Suprapubic skin (tissue), 4 donors: ENCODE measurements around the gene SYNPO2.

ENCODE experiments used
- POLR2A ChIP-seq, 2 donors: fragments of 450-650 bp; IDR thresholded peaks; one replicate each; pipeline ENCODE4 v1.6.1; 2017; ENCODE audit warnings: antibody characterized with exemption in 2 of 2, mild to moderate bottlenecking in 2 of 2, moderate library complexity in 2 of 2
- POLR2AphosphoS5 ChIP-seq, 3 donors: sonication (generic); formaldehyde crosslinking; IDR thresholded peaks; one replicate each; pipeline ENCODE4 v1.6.1; 2017; ENCODE audit warnings: antibody characterized with exemption in 3 of 3
- TF ChIP-seq, protein P1 (sequence below), 2 donors: fragments of 200-600 bp in 1 of 2; fragments of 450-650 bp in 1 of 2; sonication (generic) in 1 of 2; IDR thresholded peaks; one replicate each; pipeline ENCODE4 v1.5.1; 2016 to 2019; ENCODE audit warnings: antibody characterized with exemption in 2 of 2, mild to moderate bottlenecking in 1 of 2, moderate library complexity in 1 of 2

DNA sequence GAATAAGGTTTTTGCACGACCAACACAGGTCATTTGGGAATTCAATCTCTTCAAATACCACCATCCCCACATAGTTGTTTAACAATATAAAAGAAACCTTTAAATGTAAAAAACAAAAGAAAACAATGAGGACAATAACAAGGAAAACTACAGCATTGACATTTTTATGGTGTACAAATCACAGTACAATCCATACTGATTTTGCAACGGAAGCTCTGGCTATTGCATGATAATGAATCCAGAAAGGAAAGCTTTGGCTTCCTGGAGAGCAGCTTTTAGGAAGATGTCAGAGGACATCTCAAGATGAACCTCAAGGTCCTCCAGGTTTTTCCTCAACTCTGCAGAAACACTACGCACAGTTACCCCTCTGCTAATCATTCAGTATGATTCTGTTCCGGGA is 135.4 kb downstream of the SYNPO2 start:
- TF ChIP-seq, protein P1, sequence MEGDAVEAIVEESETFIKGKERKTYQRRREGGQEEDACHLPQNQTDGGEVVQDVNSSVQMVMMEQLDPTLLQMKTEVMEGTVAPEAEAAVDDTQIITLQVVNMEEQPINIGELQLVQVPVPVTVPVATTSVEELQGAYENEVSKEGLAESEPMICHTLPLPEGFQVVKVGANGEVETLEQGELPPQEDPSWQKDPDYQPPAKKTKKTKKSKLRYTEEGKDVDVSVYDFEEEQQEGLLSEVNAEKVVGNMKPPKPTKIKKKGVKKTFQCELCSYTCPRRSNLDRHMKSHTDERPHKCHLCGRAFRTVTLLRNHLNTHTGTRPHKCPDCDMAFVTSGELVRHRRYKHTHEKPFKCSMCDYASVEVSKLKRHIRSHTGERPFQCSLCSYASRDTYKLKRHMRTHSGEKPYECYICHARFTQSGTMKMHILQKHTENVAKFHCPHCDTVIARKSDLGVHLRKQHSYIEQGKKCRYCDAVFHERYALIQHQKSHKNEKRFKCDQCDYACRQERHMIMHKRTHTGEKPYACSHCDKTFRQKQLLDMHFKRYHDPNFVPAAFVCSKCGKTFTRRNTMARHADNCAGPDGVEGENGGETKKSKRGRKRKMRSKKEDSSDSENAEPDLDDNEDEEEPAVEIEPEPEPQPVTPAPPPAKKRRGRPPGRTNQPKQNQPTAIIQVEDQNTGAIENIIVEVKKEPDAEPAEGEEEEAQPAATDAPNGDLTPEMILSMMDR (IDR thresholded peaks at IDR 0.05): no peak
- TF ChIP-seq POLR2A (IDR thresholded peaks at IDR 0.05) (no peak), POLR2AphosphoS5 (IDR thresholded peaks at IDR 0.05) (no peak)
